ENCODE measurements around the gene DYNC1I1. TPM values are rescaled to one million over a fixed set of nuclear protein-coding genes. Genes with fewer than 3 reads are reported as not detected.

DYNC1I1 gene
- total RNA-seq, 4 donors from 2014 or later = 1.9 to 6.7 (median 5.8) TPM

DNA sequence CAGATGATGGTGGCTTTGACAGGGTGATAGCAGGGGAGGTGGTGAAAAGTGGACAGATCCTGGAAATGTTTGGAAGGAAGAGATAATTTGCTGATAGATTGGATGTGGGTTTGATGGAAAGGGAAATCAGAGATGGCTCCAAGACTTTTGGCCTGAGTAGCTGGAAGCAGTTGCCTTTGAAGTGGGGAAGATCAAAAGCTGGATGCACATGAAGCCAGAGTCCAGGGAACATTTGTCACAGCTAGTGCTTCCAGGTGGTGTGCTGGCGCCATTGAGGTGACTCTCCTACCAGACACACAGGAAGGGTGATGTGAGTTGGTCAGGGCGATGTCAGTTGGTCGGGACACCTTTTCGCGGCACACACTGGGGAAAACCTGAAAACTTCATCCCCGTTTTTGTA, 15.9 kb downstream of the DYNC1I1 start:
- Histone ChIP-seq H3K27me3 (no peaks in the 10 kb centered on the region), H3K36me3 (no peaks in the 10 kb centered on the region), H3K27ac (no peak overlapping the region), H3K4me1 (no peaks in the 10 kb centered on the region), H3K4me3 (no peak overlapping the region), H3K9me3 (no peaks in the 10 kb centered on the region)
- WGBS = 85% methylated on average over 6 of the region's 6 CpGs
- no peak for DNase-seq (ENCODE audit: low spot score in 2 of 2)
- TF ChIP-seq POLR2A (IDR thresholded peaks at IDR 0.05) = no peak

DNA sequence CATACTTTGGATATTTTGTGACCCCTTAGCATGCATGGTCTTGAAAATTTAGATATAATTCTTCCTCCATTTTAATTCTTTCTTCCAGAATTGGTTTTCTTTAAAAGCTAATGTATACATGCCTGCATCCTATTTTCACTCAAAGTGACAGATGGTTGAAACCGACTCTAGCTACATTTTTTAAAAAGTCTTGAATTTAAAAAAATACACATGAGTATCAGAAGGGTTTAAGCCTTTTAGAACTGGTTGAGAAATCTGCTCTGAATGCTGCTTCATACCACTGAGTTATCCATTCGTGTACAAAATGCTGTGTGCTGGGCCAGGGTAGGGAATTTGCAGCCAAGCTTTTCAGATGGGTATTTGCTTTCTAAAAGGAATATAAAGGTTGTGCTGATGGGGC, 16.5 kb downstream of the DYNC1I1 start:
- no peak for TF ChIP-seq POLR2AphosphoS5 (IDR thresholded peaks at IDR 0.05)
- TF ChIP-seq, protein P1, sequence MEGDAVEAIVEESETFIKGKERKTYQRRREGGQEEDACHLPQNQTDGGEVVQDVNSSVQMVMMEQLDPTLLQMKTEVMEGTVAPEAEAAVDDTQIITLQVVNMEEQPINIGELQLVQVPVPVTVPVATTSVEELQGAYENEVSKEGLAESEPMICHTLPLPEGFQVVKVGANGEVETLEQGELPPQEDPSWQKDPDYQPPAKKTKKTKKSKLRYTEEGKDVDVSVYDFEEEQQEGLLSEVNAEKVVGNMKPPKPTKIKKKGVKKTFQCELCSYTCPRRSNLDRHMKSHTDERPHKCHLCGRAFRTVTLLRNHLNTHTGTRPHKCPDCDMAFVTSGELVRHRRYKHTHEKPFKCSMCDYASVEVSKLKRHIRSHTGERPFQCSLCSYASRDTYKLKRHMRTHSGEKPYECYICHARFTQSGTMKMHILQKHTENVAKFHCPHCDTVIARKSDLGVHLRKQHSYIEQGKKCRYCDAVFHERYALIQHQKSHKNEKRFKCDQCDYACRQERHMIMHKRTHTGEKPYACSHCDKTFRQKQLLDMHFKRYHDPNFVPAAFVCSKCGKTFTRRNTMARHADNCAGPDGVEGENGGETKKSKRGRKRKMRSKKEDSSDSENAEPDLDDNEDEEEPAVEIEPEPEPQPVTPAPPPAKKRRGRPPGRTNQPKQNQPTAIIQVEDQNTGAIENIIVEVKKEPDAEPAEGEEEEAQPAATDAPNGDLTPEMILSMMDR (IDR thresholded peaks at IDR 0.05) = no peak
- no peak for TF ChIP-seq EP300 (IDR thresholded peaks at IDR 0.05)
- no peak for TF ChIP-seq POLR2A (IDR thresholded peaks at IDR 0.05)
- Histone ChIP-seq H3K4me1 (no peaks in the 10 kb centered on the region), H3K27ac (no peak overlapping the region), H3K36me3 (no peaks in the 10 kb centered on the region), H3K27me3 (no peaks in the 10 kb centered on the region), H3K9me3 (no peaks in the 10 kb centered on the region), H3K4me3 (no peak overlapping the region)
- WGBS = 56% methylated on average over 2 of the region's 2 CpGs
- DNase-seq (ENCODE audit: low spot score in 2 of 2) = no peak

DNA sequence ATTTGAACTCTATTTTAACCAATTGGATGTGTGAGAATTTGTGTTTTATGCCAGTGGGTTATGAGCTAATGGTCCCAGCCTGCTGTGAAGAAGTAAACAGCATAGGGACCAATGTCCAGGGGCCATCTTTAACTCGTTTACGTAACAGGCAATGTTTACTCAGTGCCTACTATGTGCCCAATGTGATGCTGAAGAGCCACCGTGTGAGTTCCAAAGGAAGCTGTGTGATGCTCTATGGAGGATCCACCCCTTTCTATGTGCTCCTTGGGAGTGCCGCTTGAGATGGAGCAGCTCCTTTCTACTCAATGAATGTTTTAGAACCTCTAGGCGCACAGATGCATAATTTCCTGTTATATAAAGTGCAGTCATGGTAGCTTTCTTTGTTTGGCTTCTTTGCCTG, 21.3 kb downstream of the DYNC1I1 start:
- DNase-seq (ENCODE audit: low spot score in 2 of 2) = no peak
- no peaks in the 10 kb centered on the region for H3K9me3 ChIP-seq
- no peak overlapping the region for H3K27ac ChIP-seq
- 86% methylated on average over 5 of the region's 5 CpGs for WGBS
- no peak overlapping the region for H3K4me3 ChIP-seq
- H3K27me3 ChIP-seq = no peaks in the 10 kb centered on the region
- H3K36me3 ChIP-seq = no peaks in the 10 kb centered on the region
- TF ChIP-seq EP300 (IDR thresholded peaks at IDR 0.05) (no peak), POLR2A (IDR thresholded peaks at IDR 0.05) (no peak), POLR2AphosphoS5 (IDR thresholded peaks at IDR 0.05) (no peak)
- TF ChIP-seq, protein P1 (IDR thresholded peaks at IDR 0.05) = no peak
- no peaks in the 10 kb centered on the region for H3K4me1 ChIP-seq

DNA sequence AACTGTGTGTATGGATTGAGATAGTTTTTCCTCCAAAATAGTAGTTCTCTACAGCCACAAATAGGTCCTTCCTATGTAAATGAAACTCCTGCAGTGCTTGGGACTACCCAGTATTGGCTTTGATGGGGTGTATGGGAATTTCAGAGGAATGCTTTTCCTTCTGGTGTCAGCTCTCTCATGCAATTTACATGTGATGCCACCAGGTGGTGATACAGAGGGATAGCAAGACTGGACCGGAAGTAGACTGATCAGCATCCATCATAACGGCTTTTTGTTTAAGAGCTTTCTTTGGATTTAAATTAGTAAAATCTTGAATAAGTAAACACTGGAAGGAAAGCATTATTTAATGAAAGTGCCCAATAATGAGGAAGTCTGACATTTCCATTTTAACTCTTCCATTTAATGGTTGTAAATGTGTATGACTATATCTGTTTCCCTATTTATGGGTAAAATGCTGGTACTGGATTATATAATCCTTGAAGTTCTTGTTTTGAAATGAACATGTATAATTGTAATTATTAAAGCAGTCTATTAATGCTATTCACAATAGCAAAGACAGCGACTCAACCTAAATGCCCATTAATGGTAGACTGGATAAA, 22.7 kb downstream of the DYNC1I1 start:
- H3K27me3 ChIP-seq = no peaks in the 10 kb centered on the region

DNA sequence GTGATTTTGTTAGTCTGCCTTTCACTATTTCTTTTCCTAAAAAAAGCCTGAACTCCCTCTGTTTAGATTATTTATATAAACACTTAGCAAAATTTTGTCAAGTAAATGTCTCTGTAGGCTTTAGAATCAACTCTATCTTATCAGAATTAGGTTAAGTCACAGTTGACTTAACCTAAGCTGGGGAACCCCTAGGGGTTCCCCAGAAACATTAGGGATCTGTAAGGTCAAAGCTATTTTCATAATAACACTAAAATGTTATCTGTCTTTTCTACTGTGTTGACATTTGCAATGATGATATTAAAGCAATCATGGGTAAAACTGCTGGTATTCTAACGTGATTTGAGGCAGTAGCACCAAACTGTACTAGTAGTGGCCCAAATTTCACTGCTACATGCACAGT, 24.3 kb downstream of the DYNC1I1 start:
- WGBS = 81% methylated on average over 1 of the region's 1 CpG
- Histone ChIP-seq H3K4me1 (no peaks in the 10 kb centered on the region), H3K9me3 (no peaks in the 10 kb centered on the region), H3K27ac (no peak overlapping the region), H3K4me3 (no peak overlapping the region), H3K36me3 (no peaks in the 10 kb centered on the region), H3K27me3 (no peaks in the 10 kb centered on the region)
- no peak for DNase-seq (ENCODE audit: low spot score in 2 of 2)
- TF ChIP-seq EP300 (IDR thresholded peaks at IDR 0.05) = no peak
- TF ChIP-seq POLR2AphosphoS5 (IDR thresholded peaks at IDR 0.05) = no peak
- TF ChIP-seq, protein P1 (IDR thresholded peaks at IDR 0.05) = no peak
- TF ChIP-seq POLR2A (IDR thresholded peaks at IDR 0.05) = no peak

More for the DNA sequence above, 22.7 kb downstream of the DYNC1I1 start:
- 91% methylated on average over 3 of the region's 3 CpGs for WGBS
- no peaks in the 10 kb centered on the region for H3K4me1 ChIP-seq
- H3K4me3 ChIP-seq = no peak overlapping the region
- TF ChIP-seq, protein P1 (IDR thresholded peaks at IDR 0.05) = no peak
- no peak for TF ChIP-seq POLR2A (IDR thresholded peaks at IDR 0.05)
- TF ChIP-seq POLR2AphosphoS5 (IDR thresholded peaks at IDR 0.05) = no peak
- TF ChIP-seq EP300 (IDR thresholded peaks at IDR 0.05) = no peak
- H3K9me3 ChIP-seq = no peaks in the 10 kb centered on the region
- no peaks in the 10 kb centered on the region for H3K36me3 ChIP-seq
- no peak for DNase-seq (ENCODE audit: low spot score in 2 of 2)
- H3K27ac ChIP-seq = no peak overlapping the region

Measured in suprapubic skin (tissue), 4 donors.